ENCODE measurements around the gene TTC3. TPM values are rescaled to one million over a fixed set of nuclear protein-coding genes. Genes with fewer than 3 reads are reported as not detected.
A peak's percentile ranks its signal among the peaks of the same experiment; 100 is the strongest.
"Not testable (repeated sequence)": the region's sequence is repeated elsewhere in the genome, so short reads cannot be mapped to it uniquely, and the experiment has no call there.

TTC3 gene
- total RNA-seq, 1 donor from 2014 or later: 223 TPM

GRCh38 chr21:37139902-37140301 lies 66.8 kb downstream of the TTC3 start:
- Mint-ChIP-seq H3K4me1 (ENCODE audit: low read depth, unreplicated experiment) (peaks cover 6% of the 10 kb centered on the region), H3K36me3 (ENCODE audit: low read depth, unreplicated experiment) (peaks cover 44% of the 10 kb centered on the region), H3K9me3 (ENCODE audit: unreplicated experiment) (peaks cover 4% of the 10 kb centered on the region), H3K27me3 (ENCODE audit: low read depth, unreplicated experiment) (no peaks in the 10 kb centered on the region), H3K27ac (ENCODE audit: unreplicated experiment) (peak overlapping the region; percentile 24), H3K4me3 (ENCODE audit: unreplicated experiment) (no peak overlapping the region)
- no peak overlapping the region for H3K4me3 ChIP-seq (ENCODE audit: insufficient read depth, low read depth, low read length)
- H3K36me3 ChIP-seq (ENCODE audit: insufficient read depth, low read length): peaks cover 46% of the 10 kb centered on the region
- peaks cover 12% of the 10 kb centered on the region for H4K20me1 ChIP-seq (ENCODE audit: insufficient read depth, low read length)
- no peak overlapping the region for H3K9ac ChIP-seq (ENCODE audit: low read length)
- peak; percentile 86 for DNase-seq (ENCODE audit: low read depth)
- peak; percentile 23 for FAIRE-seq
- H3K79me2 ChIP-seq (ENCODE audit: insufficient read depth, low read length): no peaks in the 10 kb centered on the region
- H2AFZ ChIP-seq (ENCODE audit: low read depth, low read length): no peak overlapping the region
- TF ChIP-seq, protein P1, sequence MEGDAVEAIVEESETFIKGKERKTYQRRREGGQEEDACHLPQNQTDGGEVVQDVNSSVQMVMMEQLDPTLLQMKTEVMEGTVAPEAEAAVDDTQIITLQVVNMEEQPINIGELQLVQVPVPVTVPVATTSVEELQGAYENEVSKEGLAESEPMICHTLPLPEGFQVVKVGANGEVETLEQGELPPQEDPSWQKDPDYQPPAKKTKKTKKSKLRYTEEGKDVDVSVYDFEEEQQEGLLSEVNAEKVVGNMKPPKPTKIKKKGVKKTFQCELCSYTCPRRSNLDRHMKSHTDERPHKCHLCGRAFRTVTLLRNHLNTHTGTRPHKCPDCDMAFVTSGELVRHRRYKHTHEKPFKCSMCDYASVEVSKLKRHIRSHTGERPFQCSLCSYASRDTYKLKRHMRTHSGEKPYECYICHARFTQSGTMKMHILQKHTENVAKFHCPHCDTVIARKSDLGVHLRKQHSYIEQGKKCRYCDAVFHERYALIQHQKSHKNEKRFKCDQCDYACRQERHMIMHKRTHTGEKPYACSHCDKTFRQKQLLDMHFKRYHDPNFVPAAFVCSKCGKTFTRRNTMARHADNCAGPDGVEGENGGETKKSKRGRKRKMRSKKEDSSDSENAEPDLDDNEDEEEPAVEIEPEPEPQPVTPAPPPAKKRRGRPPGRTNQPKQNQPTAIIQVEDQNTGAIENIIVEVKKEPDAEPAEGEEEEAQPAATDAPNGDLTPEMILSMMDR (IDR thresholded peaks at IDR 0.05; ENCODE audit: insufficient read depth, low read depth, low read length): no peak
- TF ChIP-seq EZH2 (IDR thresholded peaks at IDR 0.05; ENCODE audit: insufficient read depth, low read length): no peak
- no peaks in the 10 kb centered on the region for H3K27me3 ChIP-seq (ENCODE audit: insufficient read depth, low read length)
- peaks cover 13% of the 10 kb centered on the region for H3K4me1 ChIP-seq (ENCODE audit: insufficient read depth, low read length)
- H3K4me2 ChIP-seq (ENCODE audit: low read length): peak overlapping the region; percentile 7
- H3K27ac ChIP-seq (ENCODE audit: low read depth, low read length): peak overlapping the region; percentile 65
- peaks cover 5% of the 10 kb centered on the region for H3K9me3 ChIP-seq (ENCODE audit: insufficient read depth, low read depth, low read length)

DNA sequence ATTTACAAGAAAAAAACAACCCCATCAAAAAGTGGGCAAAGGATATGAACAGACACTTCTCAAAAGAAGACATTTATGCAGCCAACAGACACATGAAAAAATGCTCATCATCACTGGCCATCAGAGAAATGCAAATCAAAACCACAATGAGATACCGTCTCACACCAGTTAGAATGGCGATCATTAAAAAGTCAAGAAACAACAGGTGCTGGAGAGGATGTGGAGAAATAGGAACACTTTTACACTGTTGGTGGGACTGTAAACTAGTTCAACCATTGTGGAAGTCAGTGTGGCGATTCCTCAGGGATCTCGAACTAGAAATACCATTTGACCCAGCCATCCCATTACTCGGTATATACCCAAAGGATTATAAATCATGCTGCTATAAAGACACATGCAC lies 70.3 kb downstream of the TTC3 start:
- not testable (repeated sequence) for H3K79me2 ChIP-seq (ENCODE audit: insufficient read depth, low read length); H3K9me3 Mint-ChIP-seq (ENCODE audit: unreplicated experiment); H3K27me3 Mint-ChIP-seq (ENCODE audit: low read depth, unreplicated experiment); H3K27ac Mint-ChIP-seq (ENCODE audit: unreplicated experiment); DNase-seq (ENCODE audit: low read depth); H3K27ac ChIP-seq (ENCODE audit: low read depth, low read length); H2AFZ ChIP-seq (ENCODE audit: low read depth, low read length); H3K9ac ChIP-seq (ENCODE audit: low read length); H3K4me2 ChIP-seq (ENCODE audit: low read length); FAIRE-seq; H3K9me3 ChIP-seq (ENCODE audit: insufficient read depth, low read depth, low read length); H3K4me3 ChIP-seq (ENCODE audit: insufficient read depth, low read depth, low read length); H3K4me3 Mint-ChIP-seq (ENCODE audit: unreplicated experiment); H3K27me3 ChIP-seq (ENCODE audit: insufficient read depth, low read length)
- Histone ChIP-seq H3K4me1 (ENCODE audit: insufficient read depth, low read length) (peaks cover 29% of the 10 kb centered on the region), H3K36me3 (ENCODE audit: insufficient read depth, low read length) (peaks cover 31% of the 10 kb centered on the region), H4K20me1 (ENCODE audit: insufficient read depth, low read length) (peaks cover 39% of the 10 kb centered on the region)
- Mint-ChIP-seq H3K36me3 (ENCODE audit: low read depth, unreplicated experiment) (peaks cover 46% of the 10 kb centered on the region), H3K4me1 (ENCODE audit: low read depth, unreplicated experiment) (peaks cover 21% of the 10 kb centered on the region)

GRCh38 chr21:37145635-37146111 lies 72.6 kb downstream of the TTC3 start:
- H3K27me3 ChIP-seq (ENCODE audit: insufficient read depth, low read length): no peaks in the 10 kb centered on the region
- Mint-ChIP-seq H3K27ac (ENCODE audit: unreplicated experiment) (no peak overlapping the region), H3K36me3 (ENCODE audit: low read depth, unreplicated experiment) (peaks cover 47% of the 10 kb centered on the region), H3K4me1 (ENCODE audit: low read depth, unreplicated experiment) (peaks cover 21% of the 10 kb centered on the region), H3K27me3 (ENCODE audit: low read depth, unreplicated experiment) (no peaks in the 10 kb centered on the region), H3K9me3 (ENCODE audit: unreplicated experiment) (no peaks in the 10 kb centered on the region), H3K4me3 (ENCODE audit: unreplicated experiment) (no peak overlapping the region)
- peaks cover 33% of the 10 kb centered on the region for H4K20me1 ChIP-seq (ENCODE audit: insufficient read depth, low read length)
- H3K4me1 ChIP-seq (ENCODE audit: insufficient read depth, low read length): peaks cover 16% of the 10 kb centered on the region
- DNase-seq (ENCODE audit: low read depth) (peak; percentile 73), FAIRE-seq (no peak)
- peak overlapping the region; percentile 3 for H3K27ac ChIP-seq (ENCODE audit: low read depth, low read length)
- no peak overlapping the region for H3K4me3 ChIP-seq (ENCODE audit: insufficient read depth, low read depth, low read length)
- H3K9me3 ChIP-seq (ENCODE audit: insufficient read depth, low read depth, low read length): no peaks in the 10 kb centered on the region
- H3K9ac ChIP-seq (ENCODE audit: low read length): no peak overlapping the region
- H3K79me2 ChIP-seq (ENCODE audit: insufficient read depth, low read length): no peaks in the 10 kb centered on the region
- no peak for TF ChIP-seq EZH2 (IDR thresholded peaks at IDR 0.05; ENCODE audit: insufficient read depth, low read length)
- TF ChIP-seq, protein P1 (IDR thresholded peaks at IDR 0.05; ENCODE audit: insufficient read depth, low read depth, low read length): no peak
- H2AFZ ChIP-seq (ENCODE audit: low read depth, low read length): no peak overlapping the region
- H3K36me3 ChIP-seq (ENCODE audit: insufficient read depth, low read length): peaks cover 45% of the 10 kb centered on the region
- H3K4me2 ChIP-seq (ENCODE audit: low read length): peak overlapping the region; percentile 42
